OCI-LY3 (cell line): ENCODE results near the gene MTOR.

ENCODE experiments used
- H2AFZ ChIP-seq: fragments of 200-600, 300-600 bp; shearing (Covaris generic); 2 replicates; pipeline ENCODE4 v1.6.0; 2014; ENCODE audit warnings: antibody characterized with exemption, low read depth, low read length
- H3K27ac ChIP-seq: fragments of 200-600, 300-600 bp; sonication (generic); 2 replicates; pipeline ENCODE4 v1.5.1; 2014; ENCODE audit warnings: mild to moderate bottlenecking, low read length, moderate library complexity, mixed read lengths
- H3K27me3 ChIP-seq: fragments of 200-600, 300-600 bp; sonication (generic); 2 replicates; pipeline ENCODE4 v1.6.1; 2014; ENCODE audit warnings: low read depth, low read length, mixed read lengths
- H3K36me3 ChIP-seq: fragments of 200-600, 300-600 bp; sonication (generic); replicated peaks from 2 replicates; pipeline ENCODE3; 2014; ENCODE audit warnings: low read depth, low read length, mixed read lengths
- H3K4me1 ChIP-seq: fragments of 300-600, 200-600 bp; sonication (generic); 2 replicates; pipeline ENCODE4 v1.6.1; 2014; ENCODE audit warnings: low read length, mixed read lengths
- H3K4me2 ChIP-seq: fragments of 200-600, 300-600 bp; sonication (generic); 2 replicates; pipeline ENCODE4 v1.6.1; 2014; ENCODE audit warnings: low read length, mixed read lengths
- H3K4me3 ChIP-seq: fragments of 300-600, 200-600 bp; sonication (generic); 2 replicates; pipeline ENCODE4 v1.5.1; 2014; ENCODE audit warnings: antibody characterized with exemption, mild to moderate bottlenecking, low read length, moderate library complexity
- H3K79me2 ChIP-seq: fragments of 300-600, 200-600 bp; shearing (Covaris generic); 2 replicates; pipeline ENCODE4 v1.6.1; 2014; ENCODE audit warnings: mild to moderate bottlenecking, low read length, mixed read lengths
- H3K9ac ChIP-seq: fragments of 300-600, 200-600 bp; shearing (Covaris generic); 2 replicates; pipeline ENCODE4 v1.6.0; 2014; ENCODE audit warnings: mild to moderate bottlenecking, low read length, moderate library complexity
- H3K9me3 ChIP-seq: fragments of 200-600, 300-600 bp; shearing (Covaris generic); 2 replicates; pipeline ENCODE4 v1.6.1; 2014; ENCODE audit warnings: low read length, mixed read lengths; ENCODE audit not compliant: insufficient read depth
- H4K20me1 ChIP-seq: fragments of 200-600, 300-600 bp; sonication (generic); 2 replicates; pipeline ENCODE4 v1.6.1; 2016; ENCODE audit warnings: low read length, mixed read lengths; ENCODE audit not compliant: insufficient read depth
- EZH2phosphoT487 ChIP-seq: fragments of 200-600 bp; shearing (Covaris generic); IDR thresholded peaks from 2 replicates; pipeline ENCODE4 v1.6.1; 2018; ENCODE audit warnings: antibody characterized with exemption, mixed run types, low read depth
- TF ChIP-seq, protein P1 (sequence below): fragments of 200-600, 300-600 bp; sonication (generic); IDR thresholded peaks from 2 replicates; pipeline ENCODE4 v1.5.1; 2014; ENCODE audit warnings: antibody characterized with exemption, low read length, low read depth

Gene MTOR

DNA sequence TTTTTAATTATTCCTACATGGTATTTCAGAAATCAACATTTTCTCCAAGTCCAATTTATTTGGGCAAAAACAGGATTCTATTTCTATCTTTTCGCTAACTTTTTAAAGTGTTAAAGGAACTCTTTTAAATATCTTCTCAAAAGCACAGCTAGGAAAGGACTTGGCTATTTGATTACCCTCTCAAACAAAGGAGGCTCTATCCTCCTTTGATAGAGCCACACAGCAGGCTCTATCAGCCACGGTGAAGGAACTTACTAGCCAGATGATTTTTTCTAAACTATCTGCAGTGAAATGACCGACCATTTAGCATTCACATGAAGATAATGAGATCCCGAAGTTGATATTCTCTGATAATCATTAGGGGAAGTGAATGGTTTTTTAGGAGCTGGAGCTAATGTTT is 64.1 kb downstream of the MTOR start:
- Histone ChIP-seq H3K9me3 (no peaks in the 10 kb centered on the region), H3K9ac (no peak overlapping the region), H3K4me3 (no peak overlapping the region), H2AFZ (no peak overlapping the region), H4K20me1 (no peaks in the 10 kb centered on the region), H3K27me3 (no peaks in the 10 kb centered on the region), H3K4me2 (no peak overlapping the region), H3K4me1 (no peaks in the 10 kb centered on the region), H3K27ac (no peak overlapping the region), H3K79me2 (no peaks in the 10 kb centered on the region), H3K36me3 (no peaks in the 10 kb centered on the region)
- TF ChIP-seq, protein P1, sequence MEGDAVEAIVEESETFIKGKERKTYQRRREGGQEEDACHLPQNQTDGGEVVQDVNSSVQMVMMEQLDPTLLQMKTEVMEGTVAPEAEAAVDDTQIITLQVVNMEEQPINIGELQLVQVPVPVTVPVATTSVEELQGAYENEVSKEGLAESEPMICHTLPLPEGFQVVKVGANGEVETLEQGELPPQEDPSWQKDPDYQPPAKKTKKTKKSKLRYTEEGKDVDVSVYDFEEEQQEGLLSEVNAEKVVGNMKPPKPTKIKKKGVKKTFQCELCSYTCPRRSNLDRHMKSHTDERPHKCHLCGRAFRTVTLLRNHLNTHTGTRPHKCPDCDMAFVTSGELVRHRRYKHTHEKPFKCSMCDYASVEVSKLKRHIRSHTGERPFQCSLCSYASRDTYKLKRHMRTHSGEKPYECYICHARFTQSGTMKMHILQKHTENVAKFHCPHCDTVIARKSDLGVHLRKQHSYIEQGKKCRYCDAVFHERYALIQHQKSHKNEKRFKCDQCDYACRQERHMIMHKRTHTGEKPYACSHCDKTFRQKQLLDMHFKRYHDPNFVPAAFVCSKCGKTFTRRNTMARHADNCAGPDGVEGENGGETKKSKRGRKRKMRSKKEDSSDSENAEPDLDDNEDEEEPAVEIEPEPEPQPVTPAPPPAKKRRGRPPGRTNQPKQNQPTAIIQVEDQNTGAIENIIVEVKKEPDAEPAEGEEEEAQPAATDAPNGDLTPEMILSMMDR, result no peak
- no peak for TF ChIP-seq EZH2phosphoT487

DNA sequence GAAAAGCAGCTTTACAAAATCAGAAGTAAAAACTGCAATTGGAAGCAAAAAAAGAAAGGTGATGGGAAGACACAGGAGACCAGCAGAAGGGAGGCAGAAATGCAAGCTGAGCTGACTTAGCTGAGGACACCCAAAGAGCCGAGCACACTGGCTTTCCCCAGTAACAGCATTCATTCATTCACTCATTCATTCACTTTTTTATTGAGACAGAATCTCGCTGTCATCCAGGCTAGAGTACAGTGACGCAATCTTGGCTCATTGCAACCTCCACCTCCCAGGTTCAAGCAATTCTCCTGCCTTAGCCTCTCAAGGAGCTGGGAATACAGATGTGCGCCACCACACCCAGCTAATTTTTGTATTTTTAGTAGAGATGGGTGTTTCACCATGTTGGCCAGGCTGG is 65.0 kb downstream of the MTOR start:
- TF ChIP-seq EZH2phosphoT487, result no peak
- TF ChIP-seq, protein P1, result no peak
- Histone ChIP-seq H2AFZ (no peak overlapping the region), H3K79me2 (no peaks in the 10 kb centered on the region), H3K36me3 (no peaks in the 10 kb centered on the region), H3K27me3 (no peaks in the 10 kb centered on the region), H3K4me3 (no peak overlapping the region), H3K4me1 (no peaks in the 10 kb centered on the region), H3K4me2 (no peak overlapping the region), H3K27ac (no peak overlapping the region), H4K20me1 (no peaks in the 10 kb centered on the region), H3K9me3 (no peaks in the 10 kb centered on the region), H3K9ac (no peak overlapping the region)

DNA sequence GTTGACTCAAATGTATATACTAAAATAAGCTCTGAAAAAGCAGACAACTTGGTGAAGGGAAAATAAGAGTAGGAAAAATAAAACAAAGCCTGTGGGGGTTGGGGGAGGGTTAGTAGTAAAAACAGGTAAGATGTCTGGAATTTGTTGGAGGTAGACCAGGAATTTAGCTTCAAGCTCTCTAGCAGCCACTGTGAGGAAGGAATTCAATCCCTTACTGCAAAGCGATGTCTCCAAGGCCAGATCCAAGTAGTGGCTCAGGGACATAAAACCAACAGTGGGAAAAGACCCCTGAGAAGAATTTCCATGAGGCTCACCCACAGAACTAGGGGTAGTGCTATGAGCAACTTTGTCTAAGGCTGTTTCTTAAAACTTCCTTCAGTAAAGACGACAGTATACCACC is 65.4 kb downstream of the MTOR start:
- Histone ChIP-seq H3K4me2 (no peak overlapping the region), H4K20me1 (no peaks in the 10 kb centered on the region), H3K27ac (no peak overlapping the region), H3K4me1 (no peaks in the 10 kb centered on the region), H3K9me3 (no peaks in the 10 kb centered on the region), H2AFZ (no peak overlapping the region), H3K4me3 (no peak overlapping the region), H3K27me3 (no peaks in the 10 kb centered on the region), H3K36me3 (no peaks in the 10 kb centered on the region), H3K79me2 (no peaks in the 10 kb centered on the region), H3K9ac (no peak overlapping the region)
- TF ChIP-seq EZH2phosphoT487, result no peak
- TF ChIP-seq, protein P1, result no peak

DNA sequence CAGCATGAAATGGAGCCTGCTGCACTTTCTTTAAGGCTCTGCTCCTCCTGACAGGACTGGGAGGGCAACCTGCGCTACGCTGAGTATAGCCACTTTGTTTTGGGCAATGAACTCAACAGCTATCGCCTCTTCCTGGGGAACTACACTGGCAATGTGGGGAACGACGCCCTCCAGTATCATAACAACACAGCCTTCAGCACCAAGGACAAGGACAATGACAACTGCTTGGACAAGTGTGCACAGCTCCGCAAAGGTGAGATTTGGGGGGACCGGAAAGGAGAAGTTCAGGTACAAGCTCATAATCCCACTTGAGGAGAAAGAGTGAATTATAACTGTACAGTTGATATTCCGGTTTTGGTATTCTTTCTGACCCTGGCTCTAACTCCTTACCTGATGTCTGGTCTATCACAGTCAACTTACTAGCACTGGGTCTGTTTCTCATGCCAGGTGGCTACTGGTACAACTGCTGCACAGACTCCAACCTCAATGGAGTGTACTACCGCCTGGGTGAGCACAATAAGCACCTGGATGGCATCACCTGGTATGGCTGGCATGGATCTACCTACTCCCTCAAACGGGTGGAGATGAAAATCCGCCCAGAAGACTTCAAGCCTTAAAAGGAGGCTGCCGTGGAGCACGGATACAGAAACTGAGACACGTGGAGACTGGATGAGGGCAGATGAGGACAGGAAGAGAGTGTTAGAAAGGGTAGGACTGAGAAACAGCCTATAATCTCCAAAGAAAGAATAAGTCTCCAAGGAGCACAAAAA is 67.8 kb downstream of the MTOR start:
- H3K4me3 ChIP-seq, result no peak overlapping the region
- TF ChIP-seq, protein P1, result no peak
- TF ChIP-seq EZH2phosphoT487, result no peak
- no peaks in the 10 kb centered on the region for H3K36me3 ChIP-seq
- H3K9me3 ChIP-seq, result no peaks in the 10 kb centered on the region
- no peaks in the 10 kb centered on the region for H3K4me1 ChIP-seq
- no peak overlapping the region for H3K27ac ChIP-seq
- H4K20me1 ChIP-seq, result no peaks in the 10 kb centered on the region
- H3K27me3 ChIP-seq, result no peaks in the 10 kb centered on the region
- H2AFZ ChIP-seq, result no peak overlapping the region
- no peaks in the 10 kb centered on the region for H3K79me2 ChIP-seq
- H3K4me2 ChIP-seq, result no peak overlapping the region
- no peak overlapping the region for H3K9ac ChIP-seq
